Measurements from ENCODE around the gene PDGFRB. TPM values are rescaled to one million over a fixed set of nuclear protein-coding genes. Genes with fewer than 3 reads are reported as not detected.

Gene PDGFRB
- total RNA-seq, 1 experiment from 2014 or later, result not detected

DNA sequence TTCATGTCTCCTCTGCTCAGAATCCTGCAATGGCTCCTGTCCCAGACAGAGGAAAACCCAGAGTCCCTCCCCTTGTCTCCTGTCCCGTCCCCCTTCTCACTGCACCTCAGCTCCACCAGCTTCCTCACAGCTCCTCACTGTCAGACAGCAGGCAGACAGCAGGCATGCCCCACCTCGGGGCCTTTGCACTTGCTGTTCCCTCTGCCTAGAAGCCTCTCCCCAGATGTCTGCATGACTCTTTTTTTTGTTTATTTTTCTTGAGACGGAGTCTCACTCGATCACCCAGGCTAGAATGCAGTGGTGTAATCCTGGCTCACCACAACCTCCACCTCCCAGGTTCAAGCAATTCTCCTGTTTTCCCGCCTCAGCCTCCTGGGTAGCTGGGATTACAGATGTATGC is 25.4 kb upstream of the PDGFRB start:
- H3K4me2 ChIP-seq, result no peak overlapping the region
- ChIA-PET POLR2A (ENCODE audit: unreplicated experiment) (no interaction called here), CTCF (no interaction called here)
- no peaks in the 10 kb centered on the region for H3K9me3 ChIP-seq (ENCODE audit: insufficient read depth, low read depth)
- no peaks in the 10 kb centered on the region for H3F3A ChIP-seq (ENCODE audit: insufficient read depth, low read depth)
- intact Hi-C loops (cut with micrococcal nuclease; ENCODE audit: unreplicated experiment), result no loop called here
- no TSS peak for BruUV-seq (replicated peaks)
- no peaks in the 10 kb centered on the region for H3K9me2 ChIP-seq (ENCODE audit: insufficient read depth)
- H3K79me2 ChIP-seq (ENCODE audit: low read depth), result no peaks in the 10 kb centered on the region
- no peaks in the 10 kb centered on the region for H3K4me1 ChIP-seq (replicated peaks; ENCODE audit: insufficient read depth)
- no peak overlapping the region for H3K27ac ChIP-seq
- TF ChIP-seq, protein P1, sequence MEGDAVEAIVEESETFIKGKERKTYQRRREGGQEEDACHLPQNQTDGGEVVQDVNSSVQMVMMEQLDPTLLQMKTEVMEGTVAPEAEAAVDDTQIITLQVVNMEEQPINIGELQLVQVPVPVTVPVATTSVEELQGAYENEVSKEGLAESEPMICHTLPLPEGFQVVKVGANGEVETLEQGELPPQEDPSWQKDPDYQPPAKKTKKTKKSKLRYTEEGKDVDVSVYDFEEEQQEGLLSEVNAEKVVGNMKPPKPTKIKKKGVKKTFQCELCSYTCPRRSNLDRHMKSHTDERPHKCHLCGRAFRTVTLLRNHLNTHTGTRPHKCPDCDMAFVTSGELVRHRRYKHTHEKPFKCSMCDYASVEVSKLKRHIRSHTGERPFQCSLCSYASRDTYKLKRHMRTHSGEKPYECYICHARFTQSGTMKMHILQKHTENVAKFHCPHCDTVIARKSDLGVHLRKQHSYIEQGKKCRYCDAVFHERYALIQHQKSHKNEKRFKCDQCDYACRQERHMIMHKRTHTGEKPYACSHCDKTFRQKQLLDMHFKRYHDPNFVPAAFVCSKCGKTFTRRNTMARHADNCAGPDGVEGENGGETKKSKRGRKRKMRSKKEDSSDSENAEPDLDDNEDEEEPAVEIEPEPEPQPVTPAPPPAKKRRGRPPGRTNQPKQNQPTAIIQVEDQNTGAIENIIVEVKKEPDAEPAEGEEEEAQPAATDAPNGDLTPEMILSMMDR (conservative IDR thresholded peaks at IDR 0.05), result no peak
- TF ChIP-seq EZH2 (IDR thresholded peaks at IDR 0.05; ENCODE audit: low read depth), result no peak
- no peaks in the 10 kb centered on the region for H3K36me3 ChIP-seq (ENCODE audit: low read depth)
- no peaks in the 10 kb centered on the region for H3K27me3 ChIP-seq (ENCODE audit: insufficient read depth, low read depth)
- H4K20me1 ChIP-seq (ENCODE audit: insufficient read depth), result no peaks in the 10 kb centered on the region
- H3K4me3 ChIP-seq, result no peak overlapping the region
- DNase-seq, result no peak
- no peak overlapping the region for H2AFZ ChIP-seq

DNA sequence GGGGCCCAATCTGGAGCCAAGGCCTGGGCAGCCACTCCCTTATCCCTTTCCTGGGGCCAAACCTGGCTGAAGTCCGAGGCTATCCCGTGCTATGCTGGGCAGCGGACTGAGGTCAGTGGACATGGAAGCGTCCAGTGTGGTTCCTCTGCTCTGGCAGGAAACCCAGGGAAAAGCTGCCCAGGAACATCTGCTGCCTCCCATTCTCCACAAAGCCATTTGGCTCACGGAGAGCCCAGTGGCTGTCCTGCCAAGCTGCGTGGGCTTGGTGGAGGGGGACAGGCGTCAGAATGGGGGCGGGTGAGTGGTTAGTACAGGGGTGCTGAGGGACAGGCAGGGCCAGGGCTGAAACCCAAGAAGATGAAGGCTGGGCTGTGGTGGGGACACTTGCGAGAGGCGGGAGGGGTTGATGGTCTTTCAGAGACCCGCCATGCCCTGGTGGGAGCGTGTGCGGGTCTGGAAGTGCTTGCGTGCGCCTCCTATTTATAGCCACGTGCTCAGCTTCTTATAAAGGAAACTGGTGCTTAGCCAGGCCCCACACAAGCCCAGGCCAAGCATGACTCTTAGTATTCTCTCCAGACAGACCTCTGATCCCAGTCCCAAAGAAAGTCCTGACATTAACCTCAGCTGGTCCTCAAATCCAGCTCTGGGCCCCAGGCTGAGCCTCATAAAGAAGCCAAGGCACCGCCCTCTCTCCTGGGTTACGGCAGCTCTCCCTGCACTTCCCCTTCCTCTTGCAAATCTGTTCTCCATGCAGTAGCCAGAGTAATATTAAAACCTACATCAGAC is 24.8 kb upstream of the PDGFRB start:
- no peaks in the 10 kb centered on the region for H3K36me3 ChIP-seq (ENCODE audit: low read depth)
- no peak for DNase-seq
- no peaks in the 10 kb centered on the region for H3K9me3 ChIP-seq (ENCODE audit: insufficient read depth, low read depth)
- H3K27ac ChIP-seq, result no peak overlapping the region
- no peak overlapping the region for H2AFZ ChIP-seq
- H3K79me2 ChIP-seq (ENCODE audit: low read depth), result no peaks in the 10 kb centered on the region
- CTCF ChIA-PET, result no interaction called here
- intact Hi-C loops (cut with micrococcal nuclease; ENCODE audit: unreplicated experiment), result no loop called here
- no peaks in the 10 kb centered on the region for H3K27me3 ChIP-seq (ENCODE audit: insufficient read depth, low read depth)
- H3K4me3 ChIP-seq, result no peak overlapping the region
- no peaks in the 10 kb centered on the region for H3K4me1 ChIP-seq (replicated peaks; ENCODE audit: insufficient read depth)
- TF ChIP-seq, protein P1 (conservative IDR thresholded peaks at IDR 0.05), result no peak
- no peak for TF ChIP-seq EZH2 (IDR thresholded peaks at IDR 0.05; ENCODE audit: low read depth)
- no peak overlapping the region for H3K4me2 ChIP-seq
- no peaks in the 10 kb centered on the region for H3F3A ChIP-seq (ENCODE audit: insufficient read depth, low read depth)
- POLR2A ChIA-PET (ENCODE audit: unreplicated experiment), result no interaction called here
- no TSS peak for BruUV-seq (replicated peaks)
- no peaks in the 10 kb centered on the region for H4K20me1 ChIP-seq (ENCODE audit: insufficient read depth)
- no peaks in the 10 kb centered on the region for H3K9me2 ChIP-seq (ENCODE audit: insufficient read depth)

DNA sequence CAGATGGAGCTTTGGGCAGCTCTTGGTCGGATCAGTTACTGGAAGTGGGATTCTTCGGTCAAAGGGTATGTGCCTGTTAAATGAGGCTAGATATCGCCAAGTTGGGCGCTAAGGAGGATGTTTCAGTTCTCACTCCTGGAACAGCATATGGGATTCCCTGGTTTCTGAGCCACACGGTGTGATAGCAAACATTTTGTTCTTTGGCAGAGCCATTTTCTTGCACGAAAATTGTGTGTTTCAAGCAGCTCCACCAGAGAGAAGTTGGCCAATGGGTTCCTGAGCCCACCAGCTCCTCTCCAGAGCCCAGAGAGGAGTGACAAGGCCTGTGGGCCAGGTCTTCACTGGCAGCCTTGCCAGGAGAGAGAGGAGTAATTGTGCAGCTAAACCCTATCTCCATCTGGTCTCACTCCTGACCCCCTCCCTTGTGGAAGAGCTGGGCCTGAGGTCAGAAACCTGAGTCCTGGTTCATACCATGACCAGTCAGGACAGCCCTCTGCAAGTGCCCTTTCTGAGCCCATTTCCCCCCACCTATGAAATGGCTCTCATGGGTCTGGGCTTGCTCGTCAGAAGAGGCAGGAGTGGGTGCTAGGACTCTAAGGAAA is 23.5 kb upstream of the PDGFRB start:
- CTCF ChIA-PET, result no interaction called here
- H3K27ac ChIP-seq, result no peak overlapping the region
- intact Hi-C loops (cut with micrococcal nuclease; ENCODE audit: unreplicated experiment), result no loop called here

More for the DNA sequence above, 23.5 kb upstream of the PDGFRB start:
- H3K36me3 ChIP-seq (ENCODE audit: low read depth), result no peaks in the 10 kb centered on the region
- no TSS peak for BruUV-seq (replicated peaks)
- H2AFZ ChIP-seq, result no peak overlapping the region
- no peaks in the 10 kb centered on the region for H3K9me2 ChIP-seq (ENCODE audit: insufficient read depth)
- H3K9me3 ChIP-seq (ENCODE audit: insufficient read depth, low read depth), result no peaks in the 10 kb centered on the region
- POLR2A ChIA-PET (ENCODE audit: unreplicated experiment), result interaction anchor here (0.5 kb wide), 1 partner anchor 9 kb away, joined by 5 read pairs; no protein-coding TSS in a partner anchor
- TF ChIP-seq EZH2 (IDR thresholded peaks at IDR 0.05; ENCODE audit: low read depth), result no peak
- TF ChIP-seq, protein P1 (conservative IDR thresholded peaks at IDR 0.05), result no peak
- H3K4me3 ChIP-seq, result no peak overlapping the region
- H3K4me1 ChIP-seq (replicated peaks; ENCODE audit: insufficient read depth), result no peaks in the 10 kb centered on the region
- H3K79me2 ChIP-seq (ENCODE audit: low read depth), result no peaks in the 10 kb centered on the region
- no peaks in the 10 kb centered on the region for H3K27me3 ChIP-seq (ENCODE audit: insufficient read depth, low read depth)
- H4K20me1 ChIP-seq (ENCODE audit: insufficient read depth), result no peaks in the 10 kb centered on the region
- no peaks in the 10 kb centered on the region for H3F3A ChIP-seq (ENCODE audit: insufficient read depth, low read depth)
- no peak for DNase-seq
- no peak overlapping the region for H3K4me2 ChIP-seq

Data from PC-9 (cell line).